Fibroblast of the conjunctiva (primary cell): ENCODE results near the gene REG4.
A peak's percentile ranks its signal among the peaks of the same experiment; 100 is the strongest.
"Not testable (repeated sequence)": the region's sequence is repeated elsewhere in the genome, so short reads cannot be mapped to it uniquely, and the experiment has no call there.

Source experiments
- DNase-seq: peaks from one replicate; pipeline ENCODE4 v3.0.0-alpha.2; 2010; ENCODE audit warnings: low read depth

The REG4 gene

GRCh38 chr1:119811387-119811786, at the start of gene REG4:
Gene REG4, minus strand, starts transcription at chr1:119811460. Its CDS starts 2,691 bp downstream, at chr1:119808769.
- no peak for DNase-seq

DNA sequence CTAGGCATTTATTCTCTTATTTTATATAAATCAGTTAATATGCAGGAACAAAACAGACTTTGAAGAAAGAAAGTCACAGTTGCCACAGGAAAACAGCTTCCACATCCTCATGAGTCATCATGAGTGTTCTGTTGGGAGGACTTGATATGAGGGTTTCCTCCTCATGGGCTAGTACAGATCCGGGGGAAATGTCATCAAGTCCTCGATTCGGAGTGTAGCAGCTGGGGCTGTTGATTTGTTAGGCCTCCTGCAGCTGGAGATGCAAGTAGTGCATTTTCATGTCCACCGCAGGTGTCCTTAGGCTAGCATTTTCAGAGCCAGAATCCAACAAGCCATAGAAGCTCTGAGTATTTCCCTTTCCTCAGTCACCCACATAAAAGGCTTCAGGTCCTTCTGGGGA, 48.4 kb upstream of the REG4 start:
- DNase-seq: peak; percentile 10

DNA sequence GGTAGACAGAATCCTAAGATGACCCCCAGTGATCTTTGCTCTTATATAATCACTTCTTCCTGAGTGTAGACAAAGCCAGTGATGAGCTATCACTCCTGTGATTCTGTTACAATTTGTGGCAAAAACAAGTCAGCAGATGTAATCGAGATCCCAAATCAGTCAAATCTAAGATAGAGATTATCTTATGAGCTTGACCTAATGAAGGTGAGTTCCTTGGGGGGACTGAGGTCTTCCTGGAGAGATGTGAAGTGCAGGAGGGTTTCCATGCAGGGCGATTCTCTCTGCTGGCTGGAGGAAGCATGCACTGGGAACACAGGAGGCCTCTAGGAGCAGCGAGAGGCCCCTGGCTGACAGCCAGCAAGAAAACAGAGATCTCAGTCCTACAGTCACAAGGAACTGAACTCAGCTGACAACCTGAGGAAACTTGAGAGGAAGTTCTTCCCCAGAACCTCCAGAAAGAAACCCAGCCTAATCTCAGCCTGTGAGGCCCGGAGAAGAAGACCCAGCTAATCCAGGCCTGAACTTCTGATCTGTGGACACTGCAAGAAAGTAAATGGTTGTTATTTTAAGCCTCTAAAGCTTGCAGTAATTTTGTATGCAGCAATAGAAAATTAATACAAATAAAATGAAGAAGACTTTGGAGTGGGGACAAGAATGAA, 47.4 kb upstream of the REG4 start:
- not testable (repeated sequence) for DNase-seq

DNA sequence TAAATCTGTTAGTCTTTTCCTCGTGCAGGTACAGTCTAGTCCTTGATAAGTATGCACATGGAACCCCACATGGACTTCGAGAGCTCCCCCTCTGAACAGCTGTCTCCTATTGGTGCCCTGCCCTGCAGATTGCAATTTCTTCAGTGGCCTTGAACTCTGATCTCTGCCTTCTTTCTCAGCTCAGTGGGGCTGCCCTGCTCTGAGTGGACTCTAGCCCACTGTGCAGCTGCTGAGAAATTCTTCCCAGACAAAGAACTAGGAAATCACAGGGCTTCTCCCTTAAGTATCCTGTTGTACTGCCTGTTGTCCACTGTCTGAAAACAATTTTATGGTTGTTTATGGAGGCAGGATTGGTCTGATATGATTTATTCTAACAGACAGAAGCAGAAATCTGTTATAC, 46.9 kb upstream of the REG4 start:
- no peak for DNase-seq

GRCh38 chr1:119853155-119853554, 41.9 kb upstream of the REG4 start:
- no peak for DNase-seq

DNA sequence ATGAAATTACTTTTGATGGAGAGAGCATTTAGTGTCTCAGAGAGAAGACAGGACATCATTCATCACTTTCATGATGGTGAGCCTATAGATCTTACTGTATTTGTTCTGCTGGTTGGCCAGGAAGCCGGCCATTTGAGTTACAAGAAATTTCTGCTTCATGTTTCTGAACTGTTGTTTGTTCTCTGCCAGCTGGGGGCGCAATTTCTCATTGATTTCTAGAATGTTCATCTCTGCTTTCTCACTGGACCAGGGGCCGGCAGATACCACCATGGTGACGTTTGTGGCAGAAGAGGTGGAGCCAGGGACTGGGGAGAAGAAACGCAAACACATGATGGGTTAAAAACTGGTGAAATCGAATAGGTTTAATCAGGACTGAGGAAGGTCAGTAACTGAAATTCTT, 32.9 kb upstream of the REG4 start:
- DNase-seq: not testable (repeated sequence)

- DNase-seq: no peak
Measured at GRCh38 chr1:119841306-119841705, 30.0 kb upstream of the REG4 start.

DNA sequence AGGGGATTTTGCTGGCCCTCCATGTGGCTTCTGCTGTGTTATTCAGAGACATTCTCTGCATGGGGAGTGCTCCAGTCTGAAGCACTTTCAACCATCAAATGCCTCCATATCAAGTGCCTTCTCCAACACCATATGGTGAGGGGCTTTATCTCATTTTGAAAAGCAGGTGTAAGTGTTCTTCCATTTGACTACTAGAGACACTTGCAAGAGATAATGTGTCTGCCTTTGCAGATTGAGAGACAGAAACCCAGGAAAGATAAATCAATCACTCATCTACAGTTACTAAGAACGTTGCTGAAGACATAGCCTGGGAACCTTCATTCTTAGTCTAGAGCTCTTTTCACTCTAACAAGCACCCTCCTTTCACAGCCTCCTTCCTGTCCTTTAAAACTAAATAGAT, 29.5 kb upstream of the REG4 start:
- no peak for DNase-seq

DNA sequence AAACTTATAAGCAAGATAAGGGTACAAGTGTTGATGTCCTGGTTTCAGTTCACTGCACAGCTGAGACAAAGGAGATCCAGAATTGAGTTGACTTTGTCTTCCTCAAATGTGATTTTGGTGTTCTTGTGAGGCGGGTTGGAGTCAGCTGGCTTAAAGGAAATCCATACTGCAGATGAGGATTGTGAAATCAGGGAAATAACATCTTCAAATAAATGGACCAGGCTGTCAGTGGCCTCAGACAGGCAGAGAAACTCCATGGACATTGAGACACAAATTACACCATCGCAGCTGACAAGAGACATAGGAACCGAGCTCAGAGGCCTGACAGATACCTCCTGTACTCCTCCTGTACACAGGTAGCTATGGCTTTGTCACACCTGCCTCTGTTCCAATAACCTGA, 27.0 kb upstream of the REG4 start:
- DNase-seq: no peak

GRCh38 chr1:119834990-119835389, 23.7 kb upstream of the REG4 start:
- DNase-seq: no peak

- DNase-seq: no peak
Measured at GRCh38 chr1:119831027-119831426, 19.8 kb upstream of the REG4 start.

DNA sequence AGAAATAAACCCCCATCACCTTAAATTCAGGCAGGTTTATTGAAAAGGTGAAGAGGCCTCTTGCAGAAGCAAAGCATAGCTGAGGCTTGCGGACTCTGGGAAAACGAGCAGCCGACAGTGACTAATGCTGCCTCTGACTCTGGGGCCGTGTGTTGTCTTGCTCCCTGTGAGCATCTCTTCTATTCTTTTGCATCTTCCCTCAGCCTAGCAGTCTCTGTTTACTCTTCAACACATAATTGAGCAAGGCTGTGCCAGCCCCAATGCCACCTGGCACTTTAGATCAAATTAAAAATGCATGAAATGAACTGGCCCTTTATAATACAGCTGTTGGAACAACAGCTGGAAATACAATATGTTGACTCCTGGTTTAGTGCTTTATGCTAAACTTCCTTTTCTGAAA, 18.4 kb upstream of the REG4 start:
- DNase-seq: no peak

GRCh38 chr1:119829006-119829405, 17.7 kb upstream of the REG4 start:
- not testable (repeated sequence) for DNase-seq

- DNase-seq: no peak
Measured at GRCh38 chr1:119828266-119828665, 17.0 kb upstream of the REG4 start.

- no peak for DNase-seq
Measured at GRCh38 chr1:119827010-119827409, 15.8 kb upstream of the REG4 start.

- DNase-seq: no peak
Measured at GRCh38 chr1:119822406-119822805, 11.1 kb upstream of the REG4 start.

DNA sequence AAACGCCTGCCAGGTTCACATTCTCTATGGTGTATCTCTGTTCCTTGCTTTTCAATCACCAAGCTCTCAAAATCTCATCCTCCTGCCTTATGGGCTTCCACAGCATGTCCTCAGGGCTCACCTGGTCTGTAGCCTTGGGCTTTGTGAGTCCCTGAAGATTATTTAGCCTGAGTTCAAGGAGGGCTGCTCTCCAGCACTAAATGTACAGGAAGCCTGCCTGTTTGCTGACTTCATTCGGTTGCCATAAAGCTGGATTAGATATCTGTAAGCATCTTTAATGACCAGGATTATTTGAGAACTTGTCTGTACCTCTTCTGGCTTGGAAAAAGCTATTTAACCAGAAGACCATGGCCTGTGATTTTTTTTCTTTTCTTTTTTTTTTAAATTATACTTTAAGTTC, 6.9 kb upstream of the REG4 start:
- DNase-seq: no peak

- DNase-seq: no peak
Measured at GRCh38 chr1:119816407-119816806, 5.1 kb upstream of the REG4 start.

DNA sequence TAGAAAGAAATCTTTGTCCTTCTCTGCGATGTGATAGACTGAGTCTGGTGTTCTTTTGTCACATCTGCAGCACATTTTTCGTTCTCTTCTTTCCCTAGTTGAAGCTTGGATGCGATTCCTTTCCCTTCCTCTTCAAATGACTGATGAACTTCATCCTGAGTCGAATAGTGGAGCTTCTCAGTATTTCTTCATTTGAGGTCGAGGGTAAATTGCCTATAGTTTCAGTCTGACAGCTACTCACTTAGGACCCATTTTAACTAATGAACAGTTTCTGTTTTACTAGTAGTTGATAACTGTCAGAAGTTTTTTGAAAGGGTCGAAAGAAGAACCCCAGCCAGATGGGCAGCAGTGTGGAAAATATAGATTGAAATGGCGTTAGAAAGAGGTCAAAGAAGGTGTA, 4.7 kb upstream of the REG4 start:
- no peak for DNase-seq

- DNase-seq: no peak
Measured at GRCh38 chr1:119815361-119815760, 4.1 kb upstream of the REG4 start.

DNA sequence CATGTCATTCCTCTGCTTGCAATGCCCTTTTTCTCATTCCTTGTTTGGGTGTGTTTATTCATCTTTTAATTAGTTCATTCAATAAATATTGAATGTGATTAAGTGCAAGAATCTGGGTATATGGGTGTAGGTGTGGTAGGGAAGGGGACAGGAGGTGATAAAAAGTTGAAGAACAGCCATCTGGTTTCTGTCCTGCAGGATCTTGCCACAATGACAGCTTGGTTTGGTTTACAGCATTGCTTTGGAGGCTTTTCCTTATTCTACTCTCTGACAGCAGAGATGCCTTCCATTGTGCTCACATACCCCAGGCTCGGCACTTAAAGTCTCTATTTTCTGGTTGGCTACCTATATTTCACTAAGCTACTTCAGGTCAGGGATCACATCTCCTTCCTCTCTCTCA, 3.0 kb upstream of the REG4 start:
- DNase-seq: no peak

- no peak for DNase-seq
Measured at GRCh38 chr1:119811985-119812557, 811 bp upstream of the REG4 start.

DNA sequence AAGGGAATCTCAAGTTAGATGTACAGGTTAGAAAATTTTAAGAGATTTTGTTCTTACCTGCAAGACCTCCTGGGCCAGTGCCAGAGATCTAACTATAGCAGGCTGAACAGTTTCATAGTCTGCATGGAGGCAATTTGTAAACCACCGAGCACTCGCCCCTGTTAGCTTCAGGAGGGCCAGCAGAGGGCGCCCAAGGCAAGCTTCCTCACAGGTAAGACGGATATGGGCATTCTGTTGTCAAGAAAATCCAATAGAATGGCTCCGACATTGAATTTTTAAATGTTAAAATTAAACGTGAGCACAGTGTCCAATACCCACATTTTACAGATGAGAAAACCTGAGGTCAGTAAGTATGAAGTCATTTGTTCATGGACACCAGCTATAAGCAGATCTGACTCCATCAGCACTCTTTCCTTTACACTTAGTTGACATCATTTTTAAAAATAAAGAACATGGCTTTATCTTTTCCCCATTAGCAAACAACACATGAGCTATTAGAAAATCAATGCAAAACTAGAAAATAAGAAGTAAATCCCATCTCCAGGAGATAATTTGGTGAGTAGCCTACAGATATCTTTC, 2.2 kb downstream of the REG4 start:
- peak; percentile 62 for DNase-seq

GRCh38 chr1:119808491-119808890, 2.8 kb downstream of the REG4 start:
- DNase-seq: no peak
